ENCODE measurements around the gene TCF25.
A peak's percentile ranks its signal among the peaks of the same experiment; 100 is the strongest.

The TCF25 gene

DNA sequence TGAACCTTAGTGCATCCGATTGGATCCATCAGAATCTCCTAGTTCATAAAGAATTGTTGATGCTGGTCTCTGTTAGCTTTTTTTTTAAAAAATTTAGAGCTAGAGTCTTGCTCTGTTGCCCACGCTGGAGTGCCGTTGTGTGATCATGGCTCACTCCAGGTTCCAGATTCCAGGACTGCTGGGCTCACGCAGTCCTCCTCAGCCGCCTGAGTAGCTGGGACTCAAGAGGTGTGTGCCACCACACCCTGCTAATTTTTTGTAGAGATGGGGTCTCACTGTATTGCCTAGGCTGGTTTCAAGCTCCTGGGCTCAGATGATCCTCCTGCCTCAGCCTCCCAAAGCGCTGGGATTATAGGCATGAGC lies 8.0 kb downstream of the TCF25 start:
- no peak for DNase-seq

DNA sequence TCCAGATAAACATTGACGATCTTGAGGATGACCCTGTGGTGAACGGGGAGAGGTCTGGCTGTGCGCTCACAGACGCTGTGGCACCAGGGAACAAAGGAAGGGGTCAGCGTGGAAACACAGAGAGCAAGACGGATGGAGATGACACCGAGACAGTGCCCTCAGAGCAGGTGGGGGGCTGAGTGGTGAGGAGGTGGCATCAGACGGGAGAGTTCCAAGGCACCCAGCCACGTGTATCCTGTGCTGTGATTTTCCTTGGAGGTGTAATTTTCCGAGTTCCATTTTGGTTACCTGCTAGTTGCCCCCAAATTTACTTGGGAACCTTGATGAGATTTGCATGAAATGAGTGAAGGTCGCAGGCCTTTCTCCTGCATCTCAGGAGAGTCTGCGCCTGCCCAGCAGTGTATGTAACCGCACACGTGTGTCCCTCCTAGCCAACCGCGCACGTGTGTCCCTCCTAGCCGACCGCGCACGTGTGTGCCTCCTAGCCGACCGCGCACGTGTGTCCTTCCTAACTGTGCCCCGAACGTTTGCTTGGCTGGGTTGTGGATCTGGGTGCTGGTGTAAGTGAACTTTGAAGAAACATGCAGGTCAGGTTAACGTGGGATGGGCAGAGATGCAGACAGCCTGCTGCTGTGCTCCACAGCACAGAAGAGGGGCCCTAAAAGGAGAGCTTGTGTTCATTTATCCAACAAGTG lies 10.1 kb downstream of the TCF25 start:
- DNase-seq, result no peak

DNA sequence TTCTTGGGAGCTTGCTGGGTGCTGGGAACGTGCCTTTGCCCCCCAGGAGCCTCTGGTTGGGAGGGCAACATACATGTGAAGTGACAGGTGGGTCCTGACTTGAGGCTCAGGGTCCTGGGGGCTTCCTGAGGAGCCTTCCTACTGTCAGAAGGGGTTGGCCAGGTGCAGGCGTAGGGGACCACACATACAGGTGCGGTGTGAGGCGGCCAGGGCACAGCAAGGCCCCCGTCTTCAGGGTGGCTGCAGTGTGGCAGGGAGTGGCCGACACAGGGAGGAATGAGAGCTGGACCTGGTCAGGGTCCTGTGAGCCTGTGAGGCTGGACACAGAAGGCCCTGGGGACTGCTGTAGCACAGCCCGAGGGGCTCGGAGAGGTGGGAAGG lies 10.6 kb downstream of the TCF25 start:
- no peak for DNase-seq

DNA sequence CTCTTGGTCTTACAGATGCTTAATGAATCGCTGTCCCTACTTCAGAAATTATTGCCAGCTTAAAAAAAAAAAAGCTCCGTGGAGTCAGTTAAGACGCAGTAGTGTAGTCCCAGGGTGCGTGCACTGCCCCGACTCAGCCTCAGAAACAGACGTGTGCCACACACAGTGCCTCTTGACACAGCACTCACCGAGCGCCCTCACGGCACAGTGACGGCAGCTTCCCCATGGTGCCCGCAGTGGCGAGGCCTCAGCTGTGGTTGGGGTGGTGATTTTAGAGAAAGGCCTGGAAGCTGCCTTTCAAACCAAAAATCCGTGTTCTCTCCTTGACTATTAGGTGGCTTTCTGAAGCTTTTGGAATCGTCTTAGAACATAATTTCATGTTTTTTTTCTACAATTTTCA lies 13.9 kb downstream of the TCF25 start:
- DNase-seq, result no peak

DNA sequence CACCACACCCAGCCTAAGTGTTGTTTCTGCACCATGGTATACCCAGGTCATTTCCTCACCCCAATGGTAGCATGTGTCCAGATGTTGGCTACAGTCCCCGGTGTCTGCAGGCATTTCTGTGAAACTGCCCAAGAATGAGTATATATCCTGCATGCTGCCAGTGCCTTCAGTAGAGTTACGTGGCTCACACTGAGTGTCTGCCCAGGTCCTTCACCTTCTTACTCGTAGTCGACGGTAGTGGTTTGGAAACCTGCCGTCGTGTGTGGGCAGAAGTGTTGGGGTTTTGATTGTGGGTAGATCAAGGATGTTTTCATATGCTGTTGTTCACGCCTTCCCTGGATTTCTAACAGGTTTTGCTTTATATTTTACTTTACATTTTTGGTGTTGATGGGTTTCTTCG lies 16.8 kb downstream of the TCF25 start:
- DNase-seq, result no peak

DNA sequence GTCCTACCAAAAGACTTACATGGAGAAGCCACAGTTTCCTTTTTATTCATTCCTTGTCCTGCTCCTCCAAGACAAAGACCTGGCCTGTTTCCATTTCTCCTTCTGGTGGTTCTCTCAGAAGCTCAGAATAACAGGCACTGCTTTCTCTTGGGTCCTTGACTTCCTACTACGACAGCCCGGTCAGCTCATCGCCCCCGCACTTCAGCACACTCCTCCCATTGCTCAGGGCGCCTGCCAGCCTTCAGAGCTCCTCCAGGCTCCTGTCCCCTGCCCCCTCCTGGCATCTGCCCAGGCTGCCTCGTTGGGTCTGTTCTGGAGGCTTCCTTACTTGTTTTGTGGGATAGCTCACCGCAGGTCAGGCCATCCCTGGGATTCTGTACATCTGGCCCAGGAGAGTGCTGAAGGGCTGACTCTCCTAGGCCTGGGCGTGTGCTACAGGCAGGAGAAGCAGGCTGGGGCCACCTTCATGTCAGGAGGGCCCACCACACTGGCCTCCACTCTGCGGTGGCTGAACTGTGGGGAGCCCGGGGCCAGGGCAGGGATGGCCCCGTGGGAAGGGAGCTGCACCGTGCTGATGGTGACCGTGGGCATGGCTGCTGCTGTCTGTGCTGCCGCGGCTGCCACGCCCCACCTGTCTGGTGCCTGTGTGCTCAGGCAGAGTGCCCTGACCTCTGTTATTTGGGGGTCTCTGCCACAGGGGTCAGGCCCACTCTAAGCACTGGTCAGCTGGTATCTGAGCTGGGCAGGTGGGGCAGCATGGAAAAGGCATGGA lies 17.7 kb downstream of the TCF25 start:
- DNase-seq, result no peak

DNA sequence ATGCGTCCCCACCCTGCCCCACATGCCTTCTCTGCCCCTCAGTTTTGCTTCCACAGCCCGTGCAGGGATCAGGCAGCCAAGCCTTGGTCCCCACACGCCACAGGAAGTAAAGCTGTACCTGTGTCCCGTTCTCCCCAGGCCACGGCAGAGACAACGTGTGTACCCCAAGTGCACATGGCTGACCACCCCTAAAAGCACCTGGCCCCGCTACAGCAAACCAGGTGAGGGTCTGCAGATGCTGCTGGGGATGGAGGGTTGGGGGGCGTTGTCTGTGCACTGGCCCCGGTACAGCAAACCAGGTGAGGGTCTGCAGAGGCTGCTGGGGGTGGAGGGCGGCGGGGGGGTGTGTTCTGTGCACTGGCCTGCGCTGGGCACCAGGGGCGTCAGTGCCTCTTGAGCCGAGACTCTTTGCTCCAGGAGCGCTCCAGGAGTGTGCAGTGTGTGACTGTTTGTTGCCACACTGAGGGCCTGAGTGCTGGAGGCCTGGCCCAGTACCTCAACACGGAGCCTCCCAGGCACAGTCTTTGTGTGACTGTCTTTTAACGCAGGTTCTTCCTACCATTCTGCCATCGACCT lies 18.8 kb downstream of the TCF25 start:
- no peak for DNase-seq

DNA sequence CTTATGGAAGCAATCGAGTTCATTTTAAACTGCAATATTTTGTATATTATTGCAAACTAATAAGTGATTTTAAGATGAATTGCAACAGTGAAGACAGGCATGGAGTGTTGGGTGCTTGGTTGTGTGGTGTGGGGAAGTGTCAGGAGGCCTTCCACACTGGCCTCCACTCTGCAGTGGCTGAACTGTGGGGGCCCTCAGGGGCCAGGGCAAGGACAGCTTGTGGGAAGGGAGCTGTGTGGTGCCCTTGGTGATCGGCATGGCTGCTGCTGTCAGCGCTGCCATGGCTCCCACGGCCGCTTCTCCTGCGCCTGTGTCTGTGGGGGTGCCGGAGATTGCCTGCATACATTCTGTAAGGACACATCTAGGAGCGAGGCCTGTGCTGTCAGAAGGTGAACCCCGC lies 19.2 kb downstream of the TCF25 start:
- DNase-seq, result no peak

DNA sequence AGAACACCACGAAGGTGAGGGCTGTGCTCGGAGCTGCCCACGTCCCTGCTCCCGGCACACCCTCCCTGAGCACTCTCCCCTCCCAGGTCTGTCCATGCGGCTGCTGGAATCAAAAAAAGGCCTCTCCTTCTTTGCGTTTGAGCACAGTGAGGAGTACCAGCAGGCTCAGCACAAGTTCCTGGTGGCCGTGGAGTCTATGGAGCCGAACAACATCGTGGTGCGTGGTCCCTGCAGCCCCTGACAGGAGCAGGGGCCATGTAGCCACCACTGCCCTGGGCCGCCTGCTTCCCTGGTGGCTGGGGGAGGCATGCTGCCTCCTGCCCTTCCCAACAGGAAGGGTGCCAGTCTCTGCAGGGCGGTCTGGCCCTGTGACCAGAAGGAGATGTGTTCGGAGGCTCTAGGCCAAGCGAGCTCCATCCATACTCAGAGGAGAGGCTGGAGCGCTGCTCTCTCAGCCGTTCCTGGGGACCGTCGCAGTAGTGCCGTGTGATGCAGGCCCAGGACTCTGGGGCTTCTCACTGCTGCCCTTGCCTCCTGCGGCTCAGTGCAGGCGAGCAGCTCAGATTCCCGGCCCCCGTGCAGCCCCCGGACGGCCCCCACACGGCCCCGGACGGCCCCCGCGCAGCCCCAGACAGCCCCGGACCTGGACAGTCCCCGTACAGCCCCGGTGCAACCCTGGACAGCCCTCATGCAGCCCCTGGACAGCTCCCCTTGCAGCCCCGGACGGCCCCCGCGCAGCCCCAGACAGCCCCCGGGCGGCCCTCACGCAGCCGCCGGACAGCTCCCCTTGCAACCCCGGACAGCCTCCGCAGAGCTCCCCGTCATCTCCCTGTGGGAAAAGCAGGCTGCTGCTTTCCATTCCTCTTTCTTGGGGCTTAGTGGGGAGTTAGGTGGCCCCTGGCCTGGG lies 20.5 kb downstream of the TCF25 start:
- DNase-seq, result no peak

DNA sequence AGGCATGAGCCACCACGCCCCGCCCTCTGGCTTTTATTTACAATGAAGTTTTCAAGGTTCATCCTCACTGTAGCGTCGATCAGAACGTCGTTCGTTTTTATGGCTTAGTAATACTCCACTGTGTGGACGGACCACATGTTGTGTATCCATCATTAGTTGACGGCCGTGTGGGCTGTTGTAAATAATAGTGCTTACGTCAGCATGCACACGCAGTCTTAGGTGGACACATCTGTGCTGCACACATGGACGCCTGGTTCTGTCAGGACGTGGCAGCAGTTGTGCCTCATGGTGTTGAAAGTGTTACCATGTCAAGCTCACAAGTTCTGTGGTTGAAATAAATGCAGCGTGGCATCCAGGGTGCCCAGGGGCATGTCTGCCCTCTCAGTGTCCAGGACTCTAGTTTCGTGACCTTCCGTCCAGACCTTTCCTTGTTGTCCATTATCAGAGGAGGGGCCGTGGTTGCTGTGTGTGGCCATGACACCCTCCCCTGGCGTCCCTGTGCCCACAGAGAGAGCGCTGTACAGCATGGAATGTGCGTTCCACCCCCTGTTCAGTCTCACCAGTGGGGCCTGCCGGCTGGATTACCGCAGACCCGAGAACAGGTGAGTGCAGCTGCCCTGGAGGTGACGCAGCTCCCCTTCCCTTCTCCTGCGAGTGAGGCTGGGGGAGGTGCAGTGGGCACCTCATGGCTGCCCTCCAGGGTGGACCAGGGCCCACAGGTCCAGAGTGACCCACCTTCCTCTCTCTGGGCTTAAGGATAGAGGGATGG lies 22.3 kb downstream of the TCF25 start:
- no peak for DNase-seq

DNA sequence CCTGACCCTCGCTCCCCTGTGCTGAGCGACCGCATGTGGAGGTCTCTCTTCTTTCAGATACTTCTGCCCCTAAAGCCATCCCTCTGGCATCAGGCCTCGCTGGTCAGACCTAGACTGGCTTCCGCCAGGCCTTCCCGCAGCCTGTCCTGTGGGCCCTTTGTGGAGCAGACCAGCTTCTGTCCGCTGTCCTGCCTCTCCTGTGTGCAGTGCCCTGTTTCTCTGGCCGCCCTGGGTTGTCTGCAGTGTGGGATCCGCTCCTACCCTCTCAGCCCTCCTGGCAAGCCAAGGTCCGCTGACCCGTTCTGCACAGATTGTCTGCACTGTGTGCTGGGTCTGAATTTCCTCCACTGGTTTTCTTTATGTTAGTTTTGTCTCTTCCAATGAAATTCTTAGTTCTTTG lies 23.8 kb downstream of the TCF25 start:
- no peak for DNase-seq

DNA sequence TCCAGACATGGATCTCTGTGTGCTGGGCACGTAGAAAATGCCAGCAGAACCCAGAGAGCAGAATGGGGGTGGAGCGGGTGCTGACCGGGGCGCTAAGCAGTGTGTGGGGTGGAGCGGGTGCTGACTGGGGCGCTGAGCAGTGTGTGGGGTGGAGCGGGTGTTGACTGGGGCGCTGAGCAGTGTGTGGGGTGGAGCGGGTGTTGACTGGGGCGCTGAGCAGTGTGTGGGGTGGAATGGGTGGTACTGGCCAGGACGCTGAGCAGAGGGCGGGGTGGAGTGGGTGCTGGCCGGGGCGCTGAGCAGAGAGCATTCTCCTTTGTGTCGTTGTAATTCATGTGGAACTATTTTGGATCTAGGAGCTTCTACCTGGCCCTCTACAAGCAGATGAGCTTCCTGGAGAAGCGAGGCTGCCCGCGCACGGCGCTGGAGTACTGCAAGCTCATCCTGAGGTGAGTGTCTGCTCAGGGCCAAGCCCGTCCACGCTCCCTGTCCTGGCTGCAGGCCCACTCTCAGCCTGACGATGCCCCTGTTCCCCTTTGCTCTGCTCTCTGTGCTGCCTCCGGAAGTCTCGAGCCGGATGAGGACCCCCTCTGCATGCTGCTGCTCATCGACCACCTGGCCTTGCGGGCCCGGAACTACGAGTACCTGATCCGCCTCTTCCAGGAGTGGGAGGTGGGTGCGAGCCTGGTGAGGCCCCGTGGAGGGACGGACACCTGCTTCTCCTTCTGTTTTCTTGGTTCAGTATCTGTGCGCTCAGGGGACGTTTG lies 25.0 kb downstream of the TCF25 start:
- no peak for DNase-seq

DNA sequence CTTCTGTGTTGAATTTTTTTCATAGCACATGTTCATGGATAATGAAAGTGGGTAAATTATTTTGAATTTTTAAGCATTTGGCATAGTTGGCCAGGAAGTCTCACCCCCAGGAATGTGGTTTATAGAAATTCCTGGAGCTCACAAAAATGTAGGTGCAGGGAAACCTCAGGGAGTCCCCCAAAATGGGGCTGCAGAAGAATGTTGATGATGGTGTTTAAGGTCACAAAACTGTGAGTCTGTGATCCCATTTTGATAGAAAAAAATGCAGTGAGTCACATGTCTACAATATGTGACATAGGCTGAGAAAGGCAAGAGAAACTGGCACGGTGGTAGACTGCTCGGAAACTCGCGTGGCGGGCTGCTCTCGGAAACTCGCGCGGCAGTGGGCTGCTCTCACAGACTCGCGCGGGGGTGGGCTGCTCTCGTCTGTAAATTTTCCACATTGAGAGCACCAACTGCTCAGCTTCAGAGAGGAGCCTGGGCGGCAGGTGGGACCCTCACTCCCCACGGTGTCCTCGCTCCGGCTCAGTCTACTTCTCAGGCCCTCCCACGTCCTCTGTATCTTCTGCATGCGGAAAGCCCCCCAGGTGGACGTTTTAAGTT lies 26.6 kb downstream of the TCF25 start:
- DNase-seq, result peak; percentile 41

DNA sequence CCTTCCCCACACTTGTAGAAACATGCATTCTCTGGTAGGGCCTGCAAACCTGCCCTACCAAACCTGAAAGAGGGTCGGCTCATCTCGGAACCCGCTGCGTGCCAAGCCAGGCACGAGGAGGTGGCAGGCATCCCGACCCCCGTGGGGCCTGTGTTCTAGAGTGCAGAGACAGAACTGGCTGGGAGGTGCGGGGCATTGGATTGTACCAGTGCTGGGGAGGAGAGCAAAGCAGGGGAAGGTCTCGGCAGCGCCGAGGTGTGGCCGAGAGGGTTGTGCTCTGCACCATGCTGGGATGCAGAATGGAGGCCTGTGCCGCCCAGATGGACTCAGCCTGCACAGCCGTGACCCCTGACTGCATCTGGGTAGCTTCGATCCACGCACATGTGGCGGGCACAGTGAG lies 27.5 kb downstream of the TCF25 start:
- no peak for DNase-seq

DNA sequence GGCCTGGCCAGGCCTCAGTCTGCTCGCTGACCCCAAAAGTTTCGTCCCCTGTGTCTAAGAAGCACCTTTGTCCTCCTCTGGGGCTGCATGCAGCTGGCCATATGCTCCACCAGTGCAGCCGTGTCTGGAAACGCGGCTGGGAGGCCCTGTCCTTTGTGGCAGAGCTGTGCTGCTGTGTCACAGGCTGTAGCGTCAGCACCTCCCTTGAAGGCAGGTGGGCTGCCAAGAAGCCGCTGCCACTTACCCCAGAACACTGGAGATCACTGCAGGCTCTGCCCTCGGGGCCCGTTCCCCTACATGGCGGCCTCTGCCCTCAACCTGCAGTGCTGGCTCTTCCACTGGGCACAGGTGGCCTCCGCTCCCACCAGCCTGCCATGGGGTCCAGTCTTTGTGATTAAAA lies 29.6 kb downstream of the TCF25 start:
- DNase-seq, result no peak

DNA sequence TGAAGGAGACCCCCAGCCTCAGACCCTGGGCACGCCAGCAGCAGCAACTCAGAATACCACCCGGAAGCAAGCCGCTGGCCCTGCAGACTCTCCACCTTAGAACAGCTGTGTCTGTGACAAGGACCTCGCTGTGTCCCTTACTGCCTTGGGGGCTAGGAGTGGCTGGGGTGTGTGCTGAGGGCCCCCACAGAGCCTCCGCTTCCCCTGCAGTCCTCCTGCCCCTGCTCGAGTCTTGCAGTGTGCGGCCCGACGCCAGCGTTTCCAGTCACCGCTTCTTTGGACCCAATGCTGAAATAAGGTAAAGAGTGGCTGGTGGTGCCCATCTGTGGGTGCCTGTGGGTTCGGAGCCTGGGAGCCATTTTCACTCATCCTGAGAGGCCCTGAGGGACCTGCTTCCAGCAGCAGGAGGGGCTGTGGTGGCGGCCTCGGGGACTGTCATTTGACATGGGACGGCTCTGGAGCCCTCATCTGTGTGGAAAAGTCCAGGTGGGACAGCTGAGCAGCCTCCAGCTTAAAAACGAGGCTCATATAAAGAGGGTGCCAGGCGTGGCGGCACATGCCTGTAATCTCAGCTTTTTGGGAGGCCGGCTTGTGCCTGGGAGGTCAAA lies 30.6 kb downstream of the TCF25 start:
- no peak for DNase-seq

DNA sequence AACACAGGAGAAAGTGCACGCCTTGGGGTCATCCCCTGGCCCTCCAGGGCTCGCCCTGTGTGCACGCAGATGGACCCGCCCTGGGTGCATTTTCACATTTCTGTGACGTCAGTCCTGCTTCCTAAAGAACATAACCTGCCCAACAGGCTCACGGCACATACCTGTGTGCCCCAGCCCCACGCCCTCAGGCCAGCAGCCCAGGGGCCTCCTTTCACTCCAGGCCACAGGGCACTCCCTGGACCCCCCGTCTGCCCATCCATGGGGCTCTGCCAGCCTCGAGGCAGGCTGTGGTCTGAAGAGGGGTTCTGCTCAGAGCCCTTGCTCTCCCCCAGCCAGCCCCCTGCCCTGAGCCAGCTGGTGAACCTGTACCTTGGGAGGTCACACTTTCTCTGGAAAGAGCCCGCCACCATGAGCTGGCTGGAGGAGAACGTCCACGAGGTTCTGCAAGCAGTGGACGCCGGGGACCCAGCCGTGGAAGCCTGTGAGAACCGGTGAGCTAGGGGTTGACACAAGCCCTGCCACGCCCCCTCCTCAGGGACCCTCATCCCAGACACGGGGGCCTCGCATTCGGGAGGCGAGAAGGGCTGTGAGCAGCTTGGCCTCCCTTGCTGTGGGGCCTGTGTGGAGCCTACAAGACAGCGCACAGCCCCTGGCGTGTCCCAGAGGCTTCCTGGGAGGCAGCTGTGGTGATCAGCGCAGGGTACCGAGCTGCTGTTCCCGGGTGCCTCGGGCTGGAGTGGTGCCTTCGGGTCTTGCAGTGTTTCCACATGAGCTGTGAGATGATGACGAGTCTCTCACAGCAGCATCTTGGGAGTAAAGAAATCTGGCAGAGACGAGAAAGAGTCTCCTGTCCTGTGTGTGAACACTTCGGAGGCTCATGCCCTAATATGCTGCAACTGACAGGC lies 31.5 kb downstream of the TCF25 start:
- no peak for DNase-seq

DNA sequence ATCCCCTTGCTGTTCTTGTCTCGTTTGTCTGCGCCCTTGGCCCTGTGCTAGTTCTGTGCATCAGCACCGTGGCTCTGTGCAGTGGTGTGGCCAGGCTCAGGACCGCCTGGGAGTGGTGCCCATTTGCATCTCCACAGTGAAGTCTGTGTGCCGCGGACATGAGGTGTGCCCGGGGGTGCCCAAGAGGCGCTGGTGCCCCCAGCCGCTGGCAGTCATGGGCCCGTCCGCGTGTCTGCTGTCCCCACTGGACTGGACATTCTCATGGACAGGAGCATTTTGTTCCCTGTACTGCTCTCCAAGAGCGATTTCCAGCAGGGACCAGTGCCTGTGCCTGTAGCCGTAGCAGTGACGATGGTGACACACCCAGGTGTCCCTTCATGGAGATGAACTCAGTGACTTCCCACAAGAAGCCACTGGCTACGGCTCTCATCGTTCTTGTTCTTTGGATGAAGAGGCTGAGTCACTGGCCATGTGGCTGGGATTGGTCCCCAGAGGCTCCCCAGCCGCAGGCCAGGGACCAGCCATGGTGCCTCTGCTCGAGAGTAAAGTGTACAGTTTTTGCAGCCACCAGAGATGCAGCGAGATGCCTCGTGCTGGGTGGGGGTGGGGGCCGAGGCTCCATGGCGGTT lies 32.2 kb downstream of the TCF25 start:
- no peak for DNase-seq
